GM18526 (cell line): ENCODE measurements around the gene FOXK2.

Experiments
- POLR2A ChIP-seq: IDR thresholded peaks from 3 replicates; pipeline ENCODE4 v1.6.1; 2011; ENCODE audit not compliant: insufficient read length; ENCODE audit errors: extremely low read depth

The FOXK2 gene

GRCh38 chr17:82650723-82651122, 131.2 kb downstream of the FOXK2 start:
- TF ChIP-seq POLR2A = no peak

- no peak for TF ChIP-seq POLR2A
Measured at GRCh38 chr17:82653651-82654528, 134.4 kb downstream of the FOXK2 start.
